ENCODE results near the gene ABLIM2. TPM values are rescaled to one million over a fixed set of nuclear protein-coding genes. Genes with fewer than 3 reads are reported as not detected.

ABLIM2 gene
- total RNA-seq, 1 donor from 2014 or later = 7.5 TPM

GRCh38 chr4:7955393-7955792 lies 203.2 kb downstream of the ABLIM2 start:
- H3K36me3 Mint-ChIP-seq (ENCODE audit: unreplicated experiment) = peaks cover 19% of the 10 kb centered on the region
- peaks cover 12% of the 10 kb centered on the region for H3K27me3 Mint-ChIP-seq (ENCODE audit: unreplicated experiment)
- peaks cover 12% of the 10 kb centered on the region for H3K9me3 Mint-ChIP-seq (ENCODE audit: unreplicated experiment)
- H3K27ac Mint-ChIP-seq (ENCODE audit: unreplicated experiment) = no peak overlapping the region
- TF ChIP-seq CTCF (IDR thresholded peaks at IDR 0.05; ENCODE audit: partially characterized antibody, unreplicated experiment) = no peak
- no peak for DNase-seq
- H3K4me1 Mint-ChIP-seq (ENCODE audit: low read depth, unreplicated experiment) = peaks cover 6% of the 10 kb centered on the region
- no peak overlapping the region for H3K4me3 Mint-ChIP-seq (ENCODE audit: unreplicated experiment)

GRCh38 chr4:7952615-7953014 lies 206.0 kb downstream of the ABLIM2 start:
- Mint-ChIP-seq H3K36me3 (ENCODE audit: unreplicated experiment) (peaks cover 19% of the 10 kb centered on the region), H3K4me1 (ENCODE audit: low read depth, unreplicated experiment) (peaks cover 3% of the 10 kb centered on the region), H3K9me3 (ENCODE audit: unreplicated experiment) (peaks cover 14% of the 10 kb centered on the region), H3K27ac (ENCODE audit: unreplicated experiment) (peak overlapping the region; percentile 43), H3K27me3 (ENCODE audit: unreplicated experiment) (peaks cover 17% of the 10 kb centered on the region), H3K4me3 (ENCODE audit: unreplicated experiment) (no peak overlapping the region)
- DNase-seq = no peak
- no peak for TF ChIP-seq CTCF (IDR thresholded peaks at IDR 0.05; ENCODE audit: partially characterized antibody, unreplicated experiment)

- Mint-ChIP-seq H3K27ac (ENCODE audit: unreplicated experiment) (no peak overlapping the region), H3K4me3 (ENCODE audit: unreplicated experiment) (no peak overlapping the region), H3K4me1 (ENCODE audit: low read depth, unreplicated experiment) (peaks cover 8% of the 10 kb centered on the region), H3K27me3 (ENCODE audit: unreplicated experiment) (peaks cover 18% of the 10 kb centered on the region), H3K36me3 (ENCODE audit: unreplicated experiment) (peaks cover 19% of the 10 kb centered on the region), H3K9me3 (ENCODE audit: unreplicated experiment) (peaks cover 12% of the 10 kb centered on the region)
- TF ChIP-seq CTCF (IDR thresholded peaks at IDR 0.05; ENCODE audit: partially characterized antibody, unreplicated experiment) = no peak
- no peak for DNase-seq
Observed at GRCh38 chr4:7950301-7951092, 208.1 kb downstream of the ABLIM2 start.

GRCh38 chr4:7949759-7950158 lies 208.9 kb downstream of the ABLIM2 start:
- H3K36me3 Mint-ChIP-seq (ENCODE audit: unreplicated experiment) = peaks cover 19% of the 10 kb centered on the region
- no peak overlapping the region for H3K4me3 Mint-ChIP-seq (ENCODE audit: unreplicated experiment)
- no peak for TF ChIP-seq CTCF (IDR thresholded peaks at IDR 0.05; ENCODE audit: partially characterized antibody, unreplicated experiment)
- DNase-seq = no peak
- no peak overlapping the region for H3K27ac Mint-ChIP-seq (ENCODE audit: unreplicated experiment)
- H3K9me3 Mint-ChIP-seq (ENCODE audit: unreplicated experiment) = peaks cover 12% of the 10 kb centered on the region
- H3K4me1 Mint-ChIP-seq (ENCODE audit: low read depth, unreplicated experiment) = peaks cover 8% of the 10 kb centered on the region
- peaks cover 17% of the 10 kb centered on the region for H3K27me3 Mint-ChIP-seq (ENCODE audit: unreplicated experiment)

- TF ChIP-seq CTCF (IDR thresholded peaks at IDR 0.05; ENCODE audit: partially characterized antibody, unreplicated experiment) = no peak
- Mint-ChIP-seq H3K4me1 (ENCODE audit: low read depth, unreplicated experiment) (peaks cover 8% of the 10 kb centered on the region), H3K9me3 (ENCODE audit: unreplicated experiment) (peaks cover 10% of the 10 kb centered on the region), H3K36me3 (ENCODE audit: unreplicated experiment) (peaks cover 19% of the 10 kb centered on the region), H3K4me3 (ENCODE audit: unreplicated experiment) (no peak overlapping the region), H3K27ac (ENCODE audit: unreplicated experiment) (no peak overlapping the region), H3K27me3 (ENCODE audit: unreplicated experiment) (peaks cover 16% of the 10 kb centered on the region)
- no peak for DNase-seq
Observed at GRCh38 chr4:7947927-7948326, 210.7 kb downstream of the ABLIM2 start.
